ENCODE data around the gene RAP1GAP2.

GRCh38 chr17:2851615-2852014 lies 55.4 kb downstream of the RAP1GAP2 start:
- TF ChIP-seq CTCF (IDR thresholded peaks at IDR 0.05; ENCODE audit: low read length) (no peak), EZH2 (IDR thresholded peaks at IDR 0.05; ENCODE audit: borderline replicate concordance, low read length) (no peak)

All from OCI-LY1 (cell line).